GM10266 (cell line): ENCODE measurements around the gene CAST.

Source experiments
- DNase-seq: peaks from one replicate; pipeline ENCODE4 v3.0.0; 2012; ENCODE audit errors: extremely low spot score
- CTCF ChIP-seq: IDR thresholded peaks from 2 replicates; pipeline ENCODE4 v1.5.1; 2012; ENCODE audit warnings: mild to moderate bottlenecking, low read depth; ENCODE audit not compliant: control insufficient read depth, insufficient read depth; ENCODE audit errors: missing control alignments

Gene CAST

GRCh38 chr5:96645091-96645490 lies 17.1 kb upstream of the CAST start:
- DNase-seq = no peak
- TF ChIP-seq CTCF = no peak

- no peak for TF ChIP-seq CTCF
- DNase-seq = no peak
These were observed 14.2 kb upstream of the CAST start for GRCh38 chr5:96648023-96648422.

- no peak for DNase-seq
- no peak for TF ChIP-seq CTCF
These were observed 13.6 kb upstream of the CAST start for GRCh38 chr5:96648593-96648992.

- no peak for DNase-seq
- TF ChIP-seq CTCF = no peak
These were observed 12.9 kb upstream of the CAST start for GRCh38 chr5:96649251-96649662.

- no peak for TF ChIP-seq CTCF
- no peak for DNase-seq
These were observed 12.3 kb upstream of the CAST start for GRCh38 chr5:96649681-96650540.

GRCh38 chr5:96651047-96651446 lies 11.1 kb upstream of the CAST start:
- no peak for TF ChIP-seq CTCF
- DNase-seq = no peak

GRCh38 chr5:96651948-96652753 lies 10.0 kb upstream of the CAST start:
- no peak for TF ChIP-seq CTCF
- DNase-seq = no peak
